B cell (primary cell): Measurements from ENCODE around the gene ARNT2.

ENCODE experiments used
- CTCF ChIP-seq: fragments of 200-600 bp; IDR thresholded peaks from one replicate; pipeline ENCODE4 v1.8.0; 2022; ENCODE audit warnings: antibody characterized with exemption, mild to moderate bottlenecking
- EZH2 ChIP-seq: IDR thresholded peaks from 2 replicates; pipeline ENCODE4 v1.6.1; 2012; ENCODE audit warnings: borderline replicate concordance, low read depth, mild to moderate bottlenecking, moderate library complexity, low read length; ENCODE audit not compliant: insufficient read depth, poor library complexity, severe bottlenecking

DNA sequence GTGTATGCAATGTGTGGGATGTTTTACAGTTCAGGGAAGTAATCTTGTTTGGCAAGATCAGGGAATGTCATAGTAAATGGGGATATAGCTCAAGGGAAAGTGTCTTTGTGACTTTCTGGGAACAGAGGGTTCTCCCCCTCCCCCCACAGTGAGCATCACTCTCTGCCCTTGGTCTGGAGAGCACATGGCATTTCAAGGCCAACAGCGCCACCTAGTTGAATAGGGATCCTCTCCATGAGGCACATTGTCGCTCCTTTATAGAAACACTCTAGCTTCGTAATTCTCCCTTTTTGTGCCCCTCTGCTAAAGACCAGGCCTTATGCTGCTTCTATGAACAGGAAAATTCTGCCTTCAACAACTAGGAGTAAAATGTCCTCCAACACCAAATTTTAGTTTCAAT, 37.1 kb upstream of the ARNT2 start:
- TF ChIP-seq CTCF (no peak), EZH2 (no peak)
